CD4-positive, alpha-beta T cell treated with Interleukin-10 for 1 hour (primary cell): Measurements from ENCODE around the gene OMA1.

Source experiments
- DNase-seq: peaks from one replicate; pipeline ENCODE4 v3.0.0-alpha.2; 2020

OMA1 gene

DNA sequence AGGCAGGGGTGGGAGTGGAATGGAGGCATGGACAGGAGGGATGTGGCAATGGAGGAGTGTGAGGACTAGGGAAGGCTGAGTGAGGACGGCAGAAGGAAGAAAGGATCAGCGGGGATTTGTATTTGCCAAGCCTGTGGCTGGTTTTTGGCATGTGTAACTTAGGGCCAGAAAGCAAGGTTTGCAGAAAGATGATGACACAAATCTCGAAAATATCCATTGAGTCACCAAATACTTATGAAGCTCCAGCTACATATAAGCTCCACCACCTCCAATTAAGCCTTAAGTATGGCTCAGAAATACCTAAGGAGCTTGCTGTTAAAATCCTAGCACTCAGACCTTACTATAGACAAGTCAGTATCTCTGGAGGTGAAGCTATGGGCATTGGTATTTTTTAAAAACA lies 90.1 kb downstream of the OMA1 start:
- DNase-seq: no peak

DNA sequence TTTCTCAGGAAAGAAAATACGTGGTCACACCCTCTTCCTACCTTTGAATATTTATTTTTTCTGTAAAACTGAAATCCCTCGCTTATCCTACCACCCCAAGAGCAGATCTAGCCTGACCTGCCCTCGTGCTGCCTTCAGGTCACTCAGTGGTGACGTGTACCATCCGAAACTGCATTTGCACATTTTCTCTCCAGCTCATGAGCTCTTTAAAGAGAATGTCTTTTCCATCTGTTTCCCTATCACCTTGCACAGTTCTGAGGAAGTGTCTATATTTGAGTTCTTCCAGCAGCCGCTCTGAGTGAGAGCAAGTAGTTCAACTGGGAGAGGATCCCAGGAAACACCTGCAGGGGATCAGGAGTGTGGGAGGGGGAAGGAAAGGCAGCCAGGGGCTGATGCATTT lies 91.7 kb downstream of the OMA1 start:
- DNase-seq: no peak

DNA sequence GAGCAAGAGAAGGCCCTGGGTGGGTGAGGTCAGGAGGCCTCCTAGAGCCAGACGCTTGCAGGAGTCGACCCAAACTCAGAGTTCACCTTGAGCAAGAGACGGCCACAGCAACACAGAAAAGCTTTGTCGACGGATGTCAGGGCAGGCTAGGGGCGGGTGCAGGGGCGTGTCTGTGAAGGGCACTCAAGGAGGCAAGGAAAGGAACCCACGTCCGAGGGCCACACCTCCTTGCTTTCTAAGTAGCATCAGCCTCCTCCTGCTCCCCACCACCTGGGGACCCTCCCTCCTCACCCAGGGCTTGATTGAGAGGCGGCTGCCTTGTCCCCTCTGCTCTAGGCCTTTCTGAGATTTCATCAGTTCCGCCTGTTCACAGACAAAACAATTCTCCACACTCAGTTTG lies 92.1 kb downstream of the OMA1 start:
- no peak for DNase-seq

DNA sequence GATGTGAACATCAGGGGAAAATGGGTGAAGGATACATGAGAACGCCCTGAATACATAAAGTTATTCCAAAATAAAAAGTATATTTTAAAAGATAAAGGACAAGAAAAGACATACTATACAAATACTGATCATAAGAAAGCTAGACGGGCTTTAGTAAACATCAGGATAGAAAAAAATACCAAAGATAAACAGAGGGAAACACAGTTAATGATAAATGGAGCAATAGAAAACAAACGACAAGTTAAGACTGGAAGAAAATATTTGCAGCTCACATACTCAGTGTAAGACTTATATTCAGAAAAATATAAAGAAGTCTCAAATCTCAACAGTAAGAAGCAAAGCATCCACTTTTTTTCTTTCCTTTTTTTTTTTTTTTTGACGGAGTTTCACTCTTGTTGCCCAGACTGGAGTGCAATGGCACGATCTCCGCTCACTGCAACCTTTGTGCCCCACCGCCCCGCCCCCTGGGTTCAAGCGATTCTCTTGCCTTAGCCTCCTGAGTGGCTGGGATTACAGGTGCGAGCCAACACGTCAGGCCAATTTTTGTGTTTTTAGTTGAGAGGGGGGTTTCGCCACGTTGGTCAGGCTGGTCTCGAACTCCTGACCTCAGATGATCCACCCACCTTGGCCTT lies 94.8 kb downstream of the OMA1 start:
- DNase-seq: no peak

- DNase-seq: no peak
These were observed 98.6 kb downstream of the OMA1 start for GRCh38 chr1:58447886-58448285.

- no peak for DNase-seq
These were observed 99.5 kb downstream of the OMA1 start for GRCh38 chr1:58447042-58447441.

- DNase-seq: no peak
These were observed 100.2 kb downstream of the OMA1 start for GRCh38 chr1:58446368-58446767.

GRCh38 chr1:58443986-58444868 lies 102.3 kb downstream of the OMA1 start:
- no peak for DNase-seq

DNA sequence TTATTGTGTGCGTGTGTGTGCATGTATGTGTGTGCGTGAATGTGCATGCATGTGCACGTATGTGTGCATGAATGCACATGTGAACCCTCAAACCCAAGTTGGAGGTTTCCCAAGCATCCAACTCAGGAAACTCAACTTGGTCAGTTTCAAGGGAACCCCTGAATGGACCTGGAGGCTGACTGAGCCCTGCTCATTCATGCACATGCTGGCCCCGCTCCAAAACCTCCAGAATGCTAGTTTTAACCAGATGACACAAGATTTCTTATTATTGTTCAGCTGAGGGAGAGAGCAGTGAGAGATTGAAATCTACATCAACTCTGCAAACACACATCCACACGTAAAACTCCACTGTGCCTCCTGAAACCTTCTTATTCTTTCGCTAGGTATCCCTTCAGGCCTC lies 104.4 kb downstream of the OMA1 start:
- DNase-seq: no peak

GRCh38 chr1:58441699-58442098 lies 104.8 kb downstream of the OMA1 start:
- no peak for DNase-seq

DNA sequence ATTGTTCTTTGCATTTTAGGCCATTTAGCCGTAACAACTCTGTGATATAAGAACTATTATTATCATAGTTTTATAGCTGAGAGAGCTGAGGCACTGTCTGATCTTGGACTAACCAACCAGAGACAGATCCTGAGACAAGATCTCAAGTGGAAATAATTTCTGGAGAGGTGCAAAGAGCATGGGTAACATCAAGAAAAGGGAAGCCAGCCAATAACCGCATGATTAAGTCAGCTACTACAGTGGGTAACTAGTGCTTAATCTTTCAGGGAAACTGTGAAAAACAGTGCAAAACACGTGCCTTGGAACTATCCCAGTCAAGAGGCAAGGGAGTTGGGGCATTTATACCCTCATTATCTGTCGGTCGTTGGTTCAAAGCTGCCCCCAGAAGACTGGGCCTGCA lies 105.8 kb downstream of the OMA1 start:
- DNase-seq: no peak

DNA sequence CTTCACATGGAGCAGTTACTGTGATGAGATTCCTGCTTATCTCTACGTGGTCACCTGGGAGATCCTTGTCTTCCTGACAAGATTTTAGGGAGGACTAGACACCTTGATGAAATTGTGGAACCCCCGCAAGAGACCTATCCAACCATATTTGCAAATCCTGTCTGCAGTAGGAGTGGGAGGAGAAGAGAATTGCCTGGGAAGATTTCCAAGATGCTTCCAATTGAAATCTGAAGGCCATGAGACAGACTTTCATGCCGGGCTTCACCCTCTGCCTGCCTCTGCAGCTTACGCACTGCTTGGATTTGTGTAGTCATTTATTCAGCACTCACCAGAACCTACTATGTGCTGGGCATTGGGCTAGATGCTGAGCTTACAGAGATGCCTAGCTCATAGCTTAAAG lies 106.6 kb downstream of the OMA1 start:
- no peak for DNase-seq

DNA sequence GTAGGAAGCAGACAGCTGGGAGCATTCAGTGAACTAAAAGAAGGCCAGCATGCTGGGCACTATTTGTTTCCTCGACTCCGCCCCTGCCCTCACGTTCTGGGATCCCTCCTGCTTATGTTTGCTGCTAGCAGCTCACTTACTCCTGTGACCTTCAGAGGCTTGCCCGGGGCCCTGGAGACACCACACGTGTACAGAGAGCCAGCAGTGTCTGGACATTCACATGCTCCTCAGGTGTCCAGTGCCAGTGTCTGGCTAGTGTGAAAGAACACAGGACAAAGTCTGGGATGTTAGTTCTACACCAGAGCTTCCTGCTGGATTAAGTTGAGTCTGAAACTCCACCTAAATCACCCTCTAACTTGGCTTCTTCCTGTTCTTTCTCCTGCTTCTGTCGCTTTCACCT lies 108.1 kb downstream of the OMA1 start:
- no peak for DNase-seq

- DNase-seq: no peak
These were observed 108.9 kb downstream of the OMA1 start for GRCh38 chr1:58437623-58438022.

- DNase-seq: no peak
These were observed 109.8 kb downstream of the OMA1 start for GRCh38 chr1:58436615-58437297.

- no peak for DNase-seq
These were observed 111.2 kb downstream of the OMA1 start for GRCh38 chr1:58435376-58435775.

GRCh38 chr1:58434607-58435006 lies 111.9 kb downstream of the OMA1 start:
- DNase-seq: no peak

DNA sequence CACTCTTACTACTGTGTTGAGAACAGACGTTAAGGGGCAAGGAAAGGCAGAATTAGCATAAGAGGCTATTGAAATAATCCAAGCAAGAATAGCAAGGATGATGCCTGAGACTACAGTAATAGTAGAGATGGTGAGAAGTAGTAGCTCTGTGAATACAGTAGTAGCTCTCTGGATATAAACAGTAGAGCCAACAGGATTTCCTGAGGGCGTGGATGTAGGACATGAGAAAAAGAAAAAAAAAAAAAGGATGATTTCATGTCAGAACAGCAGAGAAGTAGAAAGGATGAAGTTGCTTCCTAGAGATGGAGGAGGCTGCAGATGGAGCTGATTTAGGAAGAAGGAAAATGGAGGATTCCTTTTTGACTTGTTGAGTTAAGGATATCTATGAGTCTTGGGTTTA lies 112.3 kb downstream of the OMA1 start:
- no peak for DNase-seq

DNA sequence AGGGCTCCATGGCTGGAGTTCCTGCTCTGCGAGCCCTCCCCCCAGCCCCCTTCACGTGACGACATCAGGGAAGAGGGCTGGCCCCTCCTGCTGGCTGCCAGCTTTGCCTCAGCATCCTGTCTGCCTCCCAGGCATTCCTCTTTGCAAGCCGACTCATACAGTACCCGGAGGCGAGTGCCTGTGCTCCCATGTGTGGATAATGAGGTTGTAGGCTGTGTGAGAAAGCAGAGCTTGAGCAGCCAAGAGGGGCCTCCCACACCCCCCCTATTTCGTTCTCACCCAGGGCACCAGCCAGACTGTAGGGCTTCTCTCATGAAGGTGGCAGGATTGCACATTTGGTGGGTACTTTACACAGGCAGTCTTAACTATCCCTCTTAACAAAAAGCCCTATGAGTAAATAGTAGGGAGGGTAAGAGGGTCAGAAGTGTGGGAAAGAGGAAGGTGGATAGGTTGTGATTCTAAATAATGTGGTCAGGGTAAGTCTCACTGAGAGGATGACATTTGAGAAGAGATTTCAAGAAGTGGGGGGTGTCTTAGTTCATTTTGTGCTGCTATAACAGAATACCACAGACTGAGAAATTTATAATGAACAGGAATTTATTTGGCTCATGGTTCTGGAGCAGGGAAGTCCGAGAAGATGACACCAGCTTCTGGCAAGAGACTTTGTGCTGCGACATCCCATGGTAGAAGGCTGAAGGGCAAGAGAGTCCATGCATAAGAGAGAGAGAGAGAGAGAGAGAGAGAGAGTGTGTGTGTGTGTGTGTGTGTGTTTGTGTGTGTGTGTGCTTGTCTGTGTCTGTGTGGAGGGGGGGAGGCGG lies 113.5 kb downstream of the OMA1 start:
- DNase-seq: no peak

GRCh38 chr1:58431901-58432620 lies 114.5 kb downstream of the OMA1 start:
- no peak for DNase-seq
